Measurements from ENCODE around the gene WDR37.

Gene WDR37

GRCh38 chr10:1109795-1110673 is 53.8 kb downstream of the WDR37 start:
- in situ Hi-C loops (cut with MboI; ENCODE audit: low sequenced_read_pairs, unreplicated experiment): no loop called here
- peak; percentile 84 for DNase-seq (ENCODE audit: low spot score)
- TF ChIP-seq, protein P1, sequence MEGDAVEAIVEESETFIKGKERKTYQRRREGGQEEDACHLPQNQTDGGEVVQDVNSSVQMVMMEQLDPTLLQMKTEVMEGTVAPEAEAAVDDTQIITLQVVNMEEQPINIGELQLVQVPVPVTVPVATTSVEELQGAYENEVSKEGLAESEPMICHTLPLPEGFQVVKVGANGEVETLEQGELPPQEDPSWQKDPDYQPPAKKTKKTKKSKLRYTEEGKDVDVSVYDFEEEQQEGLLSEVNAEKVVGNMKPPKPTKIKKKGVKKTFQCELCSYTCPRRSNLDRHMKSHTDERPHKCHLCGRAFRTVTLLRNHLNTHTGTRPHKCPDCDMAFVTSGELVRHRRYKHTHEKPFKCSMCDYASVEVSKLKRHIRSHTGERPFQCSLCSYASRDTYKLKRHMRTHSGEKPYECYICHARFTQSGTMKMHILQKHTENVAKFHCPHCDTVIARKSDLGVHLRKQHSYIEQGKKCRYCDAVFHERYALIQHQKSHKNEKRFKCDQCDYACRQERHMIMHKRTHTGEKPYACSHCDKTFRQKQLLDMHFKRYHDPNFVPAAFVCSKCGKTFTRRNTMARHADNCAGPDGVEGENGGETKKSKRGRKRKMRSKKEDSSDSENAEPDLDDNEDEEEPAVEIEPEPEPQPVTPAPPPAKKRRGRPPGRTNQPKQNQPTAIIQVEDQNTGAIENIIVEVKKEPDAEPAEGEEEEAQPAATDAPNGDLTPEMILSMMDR (IDR thresholded peaks at IDR 0.05; ENCODE audit: borderline replicate concordance, control extremely low read depth, extremely low read depth, insufficient read depth, missing control alignments): peak; percentile 12

- no peak for DNase-seq (ENCODE audit: low spot score)
- TF ChIP-seq, protein P1 (IDR thresholded peaks at IDR 0.05; ENCODE audit: borderline replicate concordance, control extremely low read depth, extremely low read depth, insufficient read depth, missing control alignments): no peak
- in situ Hi-C loops (cut with MboI; ENCODE audit: low sequenced_read_pairs, unreplicated experiment): no loop called here
These were observed 54.5 kb downstream of the WDR37 start for GRCh38 chr10:1110674-1111119.

- TF ChIP-seq, protein P1 (IDR thresholded peaks at IDR 0.05; ENCODE audit: borderline replicate concordance, control extremely low read depth, extremely low read depth, insufficient read depth, missing control alignments): no peak
- DNase-seq (ENCODE audit: low spot score): no peak
- in situ Hi-C loops (cut with MboI; ENCODE audit: low sequenced_read_pairs, unreplicated experiment): no loop called here
These were observed 58.1 kb downstream of the WDR37 start for GRCh38 chr10:1114315-1114714.

DNA sequence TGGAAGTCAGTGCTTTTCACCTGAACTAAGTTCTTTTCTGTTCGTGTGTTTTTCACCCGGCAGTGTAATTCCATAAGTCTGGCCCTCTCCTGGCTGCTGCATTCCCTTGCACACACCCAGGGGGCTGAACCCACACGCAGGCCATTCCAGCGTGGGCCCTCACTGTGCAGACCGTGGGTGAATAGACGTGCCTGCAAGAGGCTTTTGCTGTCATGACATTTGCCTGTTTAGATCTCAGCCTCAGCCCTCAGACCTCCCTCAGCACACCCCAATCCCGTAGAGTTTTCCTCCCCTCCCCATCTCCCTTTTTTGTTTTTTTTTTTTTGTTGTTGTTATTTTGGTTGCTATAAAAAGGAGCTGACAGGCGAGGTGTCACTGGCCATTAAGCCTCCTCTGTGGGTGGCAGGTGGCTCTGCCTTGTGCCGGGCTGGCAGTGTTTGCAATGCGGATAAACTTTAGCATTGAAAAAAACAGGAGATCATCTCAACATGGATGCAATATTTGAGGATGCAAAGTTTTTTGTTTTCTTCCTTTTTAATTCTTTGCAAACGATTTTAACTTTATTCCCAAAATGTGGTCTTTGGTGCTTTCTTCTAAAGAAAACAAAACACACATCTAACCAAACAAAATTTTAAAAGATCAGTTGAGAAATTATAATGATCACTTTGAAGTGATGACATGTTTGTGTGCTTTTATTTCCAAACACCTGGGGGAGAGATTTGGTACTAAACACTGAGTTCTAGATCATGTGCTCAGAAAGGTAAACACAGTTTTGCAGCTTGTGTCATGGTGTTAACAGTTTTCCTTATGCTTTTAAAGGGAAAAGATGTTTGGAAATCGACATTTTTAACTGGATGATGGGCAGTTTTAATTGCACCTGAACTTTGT is 58.8 kb downstream of the WDR37 start:
- in situ Hi-C loops (cut with MboI; ENCODE audit: low sequenced_read_pairs, unreplicated experiment): no loop called here
- DNase-seq (ENCODE audit: low spot score): no peak
- TF ChIP-seq, protein P1 (IDR thresholded peaks at IDR 0.05; ENCODE audit: borderline replicate concordance, control extremely low read depth, extremely low read depth, insufficient read depth, missing control alignments): no peak

GRCh38 chr10:1115607-1115955 is 59.4 kb downstream of the WDR37 start:
- DNase-seq (ENCODE audit: low spot score): no peak
- TF ChIP-seq, protein P1 (IDR thresholded peaks at IDR 0.05; ENCODE audit: borderline replicate concordance, control extremely low read depth, extremely low read depth, insufficient read depth, missing control alignments): no peak
- in situ Hi-C loops (cut with MboI; ENCODE audit: low sequenced_read_pairs, unreplicated experiment): no loop called here

- in situ Hi-C loops (cut with MboI; ENCODE audit: low sequenced_read_pairs, unreplicated experiment): no loop called here
- DNase-seq (ENCODE audit: low spot score): no peak
- TF ChIP-seq, protein P1 (IDR thresholded peaks at IDR 0.05; ENCODE audit: borderline replicate concordance, control extremely low read depth, extremely low read depth, insufficient read depth, missing control alignments): no peak
These were observed 59.9 kb downstream of the WDR37 start for GRCh38 chr10:1116051-1116450.

All from GM13976 (cell line).